ENCODE results near the gene DMWD. TPM values are rescaled to one million over a fixed set of nuclear protein-coding genes. Genes with fewer than 3 reads are reported as not detected.
"Not testable (repeated sequence)": the region's sequence is repeated elsewhere in the genome, so short reads cannot be mapped to it uniquely, and the experiment has no call there.

DMWD gene
- polyA plus RNA-seq, 1 experiment: 13.9 TPM

DNA sequence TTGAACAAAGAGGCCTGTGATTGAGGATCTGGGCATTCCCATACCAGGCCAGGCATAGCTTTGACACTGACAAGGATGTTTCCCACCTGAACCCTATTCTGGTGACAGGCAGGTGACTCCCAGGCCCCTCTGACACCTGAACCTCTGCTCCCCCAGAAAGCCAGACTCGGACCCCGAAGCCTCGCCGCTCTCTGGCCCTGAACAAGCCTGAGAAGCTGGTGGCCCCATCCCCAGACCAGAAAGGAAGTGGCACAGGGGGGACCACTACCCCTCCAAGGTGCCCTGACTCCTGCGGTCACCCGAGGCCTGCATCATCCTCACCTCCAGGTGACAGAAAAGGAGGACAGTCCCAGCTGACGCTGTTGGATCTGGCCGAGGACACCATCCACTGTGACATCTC lies 38.3 kb downstream of the DMWD start:
- no peaks in the 10 kb centered on the region for H3K9me3 ChIP-seq (ENCODE audit: control insufficient read depth, insufficient read depth, low read length)
- no peak overlapping the region for H3K4me3 ChIP-seq (ENCODE audit: low read depth, low read length)
- CTCF ChIA-PET: interaction anchor here (0.6 to 1.7 kb wide), 2 partner anchors 9 to 62 kb away, joined by 3 to 5 read pairs; no protein-coding TSS in a partner anchor
- no peak overlapping the region for H3K27ac ChIP-seq (ENCODE audit: low read depth, low read length)
- H3K27me3 ChIP-seq (ENCODE audit: control insufficient read depth, insufficient read depth, low read length): no peaks in the 10 kb centered on the region
- POLR2A ChIA-PET: interaction anchor here (1.3 kb wide), 1 partner anchor 13 kb away, joined by 7 read pairs; no protein-coding TSS in a partner anchor
- no peak for DNase-seq (ENCODE audit: low read depth, low spot score)
- TF ChIP-seq, protein P1, sequence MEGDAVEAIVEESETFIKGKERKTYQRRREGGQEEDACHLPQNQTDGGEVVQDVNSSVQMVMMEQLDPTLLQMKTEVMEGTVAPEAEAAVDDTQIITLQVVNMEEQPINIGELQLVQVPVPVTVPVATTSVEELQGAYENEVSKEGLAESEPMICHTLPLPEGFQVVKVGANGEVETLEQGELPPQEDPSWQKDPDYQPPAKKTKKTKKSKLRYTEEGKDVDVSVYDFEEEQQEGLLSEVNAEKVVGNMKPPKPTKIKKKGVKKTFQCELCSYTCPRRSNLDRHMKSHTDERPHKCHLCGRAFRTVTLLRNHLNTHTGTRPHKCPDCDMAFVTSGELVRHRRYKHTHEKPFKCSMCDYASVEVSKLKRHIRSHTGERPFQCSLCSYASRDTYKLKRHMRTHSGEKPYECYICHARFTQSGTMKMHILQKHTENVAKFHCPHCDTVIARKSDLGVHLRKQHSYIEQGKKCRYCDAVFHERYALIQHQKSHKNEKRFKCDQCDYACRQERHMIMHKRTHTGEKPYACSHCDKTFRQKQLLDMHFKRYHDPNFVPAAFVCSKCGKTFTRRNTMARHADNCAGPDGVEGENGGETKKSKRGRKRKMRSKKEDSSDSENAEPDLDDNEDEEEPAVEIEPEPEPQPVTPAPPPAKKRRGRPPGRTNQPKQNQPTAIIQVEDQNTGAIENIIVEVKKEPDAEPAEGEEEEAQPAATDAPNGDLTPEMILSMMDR (IDR thresholded peaks at IDR 0.05; ENCODE audit: low read depth, low read length): no peak

DNA sequence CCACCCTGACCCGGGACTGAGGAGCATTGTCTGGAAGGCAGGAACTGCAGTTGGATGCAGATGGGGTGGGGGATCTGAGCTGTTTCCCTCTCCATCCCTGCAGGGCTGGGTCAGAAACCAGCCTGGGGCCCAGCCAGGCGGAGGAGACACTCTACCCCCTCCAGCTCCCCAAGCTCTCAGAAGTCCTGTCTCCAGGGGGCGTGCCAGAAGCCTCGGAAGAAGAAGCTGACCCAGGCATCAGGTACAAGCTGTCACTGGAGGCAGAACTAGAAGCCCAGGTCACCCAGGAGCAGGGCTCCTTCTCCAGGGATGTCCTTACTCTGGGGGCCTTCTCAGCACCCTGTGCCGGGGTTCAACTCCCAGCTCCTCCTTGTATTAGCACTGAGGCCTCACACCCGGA lies 39.1 kb downstream of the DMWD start:
- TF ChIP-seq, protein P1 (IDR thresholded peaks at IDR 0.05; ENCODE audit: low read depth, low read length): peak; percentile 15; the same call in 1 of the 2 replicates
- Histone ChIP-seq H3K9me3 (ENCODE audit: control insufficient read depth, insufficient read depth, low read length) (no peaks in the 10 kb centered on the region), H3K4me3 (ENCODE audit: low read depth, low read length) (no peak overlapping the region), H3K27me3 (ENCODE audit: control insufficient read depth, insufficient read depth, low read length) (no peaks in the 10 kb centered on the region), H3K27ac (ENCODE audit: low read depth, low read length) (no peak overlapping the region)
- CTCF ChIA-PET: interaction anchor here (1.7 kb wide), 1 partner anchor 9 kb away, joined by 5 read pairs; no protein-coding TSS in a partner anchor
- DNase-seq (ENCODE audit: low read depth, low spot score): no peak
- POLR2A ChIA-PET: interaction anchor here (0.5 to 1.3 kb wide), 2 partner anchors 13 to 43 kb away, joined by 5 to 7 read pairs; no protein-coding TSS in a partner anchor

DNA sequence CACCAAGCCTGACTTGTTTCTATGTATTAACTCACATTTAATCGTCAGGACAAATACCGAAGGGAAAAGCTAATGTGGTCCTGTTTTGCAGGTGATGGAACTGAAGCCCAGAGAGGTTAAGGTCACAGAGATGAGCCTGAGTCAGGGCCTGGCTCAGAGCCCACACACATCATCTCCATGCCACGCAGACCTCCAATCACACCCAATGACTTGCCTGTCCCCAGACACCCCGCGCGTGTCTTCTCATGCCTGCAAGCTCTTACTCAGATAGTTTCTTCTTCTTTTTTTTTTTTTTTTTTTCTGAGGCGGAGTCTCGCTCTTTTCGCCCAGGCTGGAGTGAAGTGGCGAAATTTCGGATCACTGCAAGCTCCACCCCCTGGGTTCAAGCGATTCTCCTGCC lies 40.0 kb downstream of the DMWD start:
- no peak for DNase-seq (ENCODE audit: low read depth, low spot score)
- Histone ChIP-seq H3K9me3 (ENCODE audit: control insufficient read depth, insufficient read depth, low read length) (no peaks in the 10 kb centered on the region), H3K27me3 (ENCODE audit: control insufficient read depth, insufficient read depth, low read length) (no peaks in the 10 kb centered on the region), H3K4me3 (ENCODE audit: low read depth, low read length) (no peak overlapping the region), H3K27ac (ENCODE audit: low read depth, low read length) (no peak overlapping the region)
- POLR2A ChIA-PET: interaction anchor here (0.5 to 0.6 kb wide), 2 partner anchors 8 to 35 kb away, joined by 4 to 8 read pairs; no protein-coding TSS in a partner anchor
- CTCF ChIA-PET: interaction anchor here (1.2 kb wide), 1 partner anchor 17 kb away, joined by 3 read pairs; no protein-coding TSS in a partner anchor
- TF ChIP-seq, protein P1 (IDR thresholded peaks at IDR 0.05; ENCODE audit: low read depth, low read length): no peak

DNA sequence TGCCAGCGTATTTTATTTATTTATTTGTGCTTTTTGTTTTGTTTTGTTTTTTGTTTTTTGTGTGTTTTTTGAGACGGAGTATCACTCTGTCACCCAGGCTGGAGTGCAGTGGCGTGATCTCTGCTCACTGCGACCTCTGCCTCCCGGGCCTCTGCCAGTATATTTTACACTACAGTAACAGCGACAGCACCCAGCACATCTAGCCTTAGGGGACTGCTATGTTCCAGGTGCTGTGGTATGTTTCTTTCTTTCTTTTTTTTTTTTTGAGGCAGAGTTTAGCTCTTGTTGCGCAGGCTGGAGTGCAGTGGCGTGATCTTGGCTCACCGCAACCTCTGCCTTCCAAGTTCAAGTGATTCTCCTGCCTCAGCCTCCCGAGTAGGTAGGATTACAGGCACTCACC lies 41.2 kb downstream of the DMWD start:
- CTCF ChIA-PET: interaction anchor here (0.6 to 1.2 kb wide), 2 partner anchors 19 to 72 kb away, joined by 3 read pairs; no protein-coding TSS in a partner anchor
- H3K27ac ChIP-seq (ENCODE audit: low read depth, low read length); H3K4me3 ChIP-seq (ENCODE audit: low read depth, low read length); H3K9me3 ChIP-seq (ENCODE audit: control insufficient read depth, insufficient read depth, low read length); H3K27me3 ChIP-seq (ENCODE audit: control insufficient read depth, insufficient read depth, low read length); POLR2A ChIA-PET; DNase-seq (ENCODE audit: low read depth, low spot score): not testable (repeated sequence)

DNA sequence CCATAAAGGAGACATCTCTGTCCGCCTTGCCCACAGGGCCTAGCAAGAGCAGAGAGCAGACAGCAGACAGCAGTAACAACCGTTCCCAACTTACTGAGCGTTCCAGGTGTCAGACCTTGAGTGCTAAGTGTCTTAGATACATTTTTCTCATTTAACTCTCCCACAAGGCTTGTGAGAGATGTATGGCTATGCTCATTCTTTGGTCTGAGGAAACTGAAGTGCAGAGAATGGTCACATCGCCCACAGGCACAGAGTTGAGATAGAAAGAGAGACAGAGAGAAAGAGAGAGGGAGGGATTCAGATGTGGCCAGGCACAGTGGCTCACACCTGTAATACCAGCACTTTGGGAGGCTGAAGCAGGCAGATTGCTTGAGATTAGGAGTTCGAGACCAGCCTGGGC lies 45.1 kb downstream of the DMWD start:
- ChIA-PET CTCF (no interaction called here), POLR2A (interaction anchor here (0.6 kb wide), 1 partner anchor 23 kb away, joined by 3 read pairs; no protein-coding TSS in a partner anchor)
- TF ChIP-seq, protein P1 (IDR thresholded peaks at IDR 0.05; ENCODE audit: low read depth, low read length): no peak
- no peaks in the 10 kb centered on the region for H3K9me3 ChIP-seq (ENCODE audit: control insufficient read depth, insufficient read depth, low read length)
- H3K4me3 ChIP-seq (ENCODE audit: low read depth, low read length): no peak overlapping the region
- no peak overlapping the region for H3K27ac ChIP-seq (ENCODE audit: low read depth, low read length)
- no peak for DNase-seq (ENCODE audit: low read depth, low spot score)
- peaks cover 13% of the 10 kb centered on the region for H3K27me3 ChIP-seq (ENCODE audit: control insufficient read depth, insufficient read depth, low read length)
